ENCODE data around the gene IGFBP6.

IGFBP6 gene

DNA sequence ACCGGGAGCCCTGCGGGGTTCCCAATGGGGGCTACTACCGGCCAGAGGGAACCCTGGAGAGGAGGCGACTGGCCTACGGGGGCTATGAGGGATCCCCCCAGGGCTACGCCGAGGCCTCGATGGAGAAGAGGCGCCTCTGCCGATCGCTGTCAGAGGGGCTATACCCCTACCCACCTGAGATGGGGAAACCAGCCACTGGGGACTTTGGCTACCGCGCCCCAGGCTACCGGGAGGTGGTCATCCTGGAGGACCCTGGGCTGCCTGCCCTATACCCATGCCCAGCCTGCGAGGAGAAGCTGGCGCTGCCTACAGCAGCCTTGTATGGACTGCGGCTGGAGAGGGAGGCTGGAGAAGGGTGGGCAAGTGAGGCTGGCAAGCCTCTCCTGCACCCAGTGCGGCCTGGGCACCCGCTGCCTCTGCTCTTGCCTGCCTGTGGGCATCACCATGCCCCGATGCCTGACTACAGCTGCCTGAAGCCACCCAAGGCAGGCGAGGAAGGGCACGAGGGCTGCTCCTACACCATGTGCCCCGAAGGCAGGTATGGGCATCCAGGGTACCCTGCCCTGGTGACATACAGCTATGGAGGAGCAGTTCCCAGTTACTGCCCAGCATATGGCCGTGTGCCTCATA, 37.9 kb upstream of the IGFBP6 start:
- no peak for DNase-seq (ENCODE audit: low read depth)

DNA sequence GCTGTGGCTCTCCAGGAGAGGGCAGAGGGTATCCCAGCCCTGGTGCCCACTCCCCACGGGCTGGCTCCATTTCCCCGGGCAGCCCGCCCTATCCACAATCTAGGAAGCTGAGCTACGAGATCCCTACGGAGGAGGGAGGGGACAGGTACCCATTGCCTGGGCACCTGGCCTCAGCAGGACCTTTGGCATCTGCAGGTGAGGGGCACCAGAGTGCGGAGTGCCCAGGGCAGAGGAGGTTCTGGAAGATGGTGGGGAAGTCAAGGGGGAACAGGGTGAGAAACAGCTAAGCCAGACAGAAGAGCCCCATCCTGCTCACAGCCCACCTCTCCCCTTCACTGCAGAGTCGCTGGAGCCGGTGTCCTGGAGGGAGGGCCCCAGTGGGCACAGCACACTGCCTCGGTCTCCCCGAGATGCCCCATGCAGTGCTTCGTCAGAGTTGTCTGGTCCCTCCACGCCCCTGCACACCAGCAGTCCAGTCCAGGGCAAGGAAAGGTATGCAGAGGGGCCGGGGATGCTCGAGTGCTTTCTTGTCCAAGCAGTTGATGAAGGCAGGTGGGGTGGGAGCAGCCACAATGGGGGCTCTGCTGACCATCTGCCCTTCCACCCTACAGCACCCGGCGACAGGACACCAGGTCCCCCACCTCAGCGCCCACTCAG, 37.3 kb upstream of the IGFBP6 start:
- no peak for DNase-seq (ENCODE audit: low read depth)

DNA sequence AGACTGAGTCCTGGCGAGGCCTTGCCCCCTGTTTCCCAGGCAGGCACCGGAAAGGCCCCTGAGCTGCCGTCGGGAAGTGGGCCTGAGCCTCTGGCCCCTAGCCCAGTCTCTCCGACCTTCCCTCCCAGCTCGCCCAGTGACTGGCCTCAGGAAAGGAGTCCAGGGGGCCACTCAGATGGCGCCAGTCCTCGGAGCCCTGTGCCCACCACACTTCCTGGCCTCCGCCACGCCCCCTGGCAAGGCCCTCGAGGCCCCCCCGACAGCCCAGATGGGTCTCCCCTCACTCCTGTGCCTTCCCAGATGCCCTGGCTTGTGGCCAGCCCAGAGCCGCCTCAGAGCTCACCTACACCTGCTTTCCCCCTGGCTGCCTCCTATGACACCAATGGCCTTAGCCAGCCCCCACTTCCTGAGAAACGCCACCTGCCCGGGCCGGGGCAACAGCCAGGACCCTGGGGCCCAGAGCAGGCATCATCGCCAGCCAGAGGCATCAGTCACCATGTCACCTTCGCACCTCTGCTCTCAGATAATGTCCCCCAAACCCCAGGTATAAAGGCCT, 36.7 kb upstream of the IGFBP6 start:
- no peak for DNase-seq (ENCODE audit: low read depth)

DNA sequence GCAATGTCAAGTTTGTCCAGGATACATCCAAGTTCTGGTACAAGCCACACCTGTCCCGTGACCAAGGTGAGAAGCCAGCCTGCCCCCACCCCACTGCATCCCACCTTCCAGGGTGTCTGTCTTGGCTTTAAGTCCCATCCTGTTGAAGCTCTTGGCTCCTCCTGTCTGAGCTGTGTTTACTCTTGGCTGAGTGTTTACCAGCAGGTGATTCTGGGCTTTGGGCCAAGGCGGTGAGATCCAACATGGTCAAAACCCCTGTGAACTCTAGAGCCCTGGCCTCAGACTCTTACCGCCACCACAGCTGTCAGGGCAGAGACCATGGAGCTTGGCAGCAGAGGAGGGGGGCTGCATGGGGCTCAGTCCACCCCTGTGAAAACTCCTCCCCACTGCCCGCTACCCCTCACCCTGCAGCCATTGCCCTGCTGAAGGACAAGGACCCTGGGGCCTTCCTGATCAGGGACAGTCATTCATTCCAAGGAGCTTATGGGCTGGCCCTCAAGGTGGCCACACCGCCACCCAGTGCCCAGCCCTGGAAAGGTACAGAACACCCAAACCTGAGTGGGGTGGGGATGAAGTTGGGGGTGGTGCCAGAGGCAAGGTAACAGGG, 36.0 kb upstream of the IGFBP6 start:
- DNase-seq (ENCODE audit: low read depth) = no peak

DNA sequence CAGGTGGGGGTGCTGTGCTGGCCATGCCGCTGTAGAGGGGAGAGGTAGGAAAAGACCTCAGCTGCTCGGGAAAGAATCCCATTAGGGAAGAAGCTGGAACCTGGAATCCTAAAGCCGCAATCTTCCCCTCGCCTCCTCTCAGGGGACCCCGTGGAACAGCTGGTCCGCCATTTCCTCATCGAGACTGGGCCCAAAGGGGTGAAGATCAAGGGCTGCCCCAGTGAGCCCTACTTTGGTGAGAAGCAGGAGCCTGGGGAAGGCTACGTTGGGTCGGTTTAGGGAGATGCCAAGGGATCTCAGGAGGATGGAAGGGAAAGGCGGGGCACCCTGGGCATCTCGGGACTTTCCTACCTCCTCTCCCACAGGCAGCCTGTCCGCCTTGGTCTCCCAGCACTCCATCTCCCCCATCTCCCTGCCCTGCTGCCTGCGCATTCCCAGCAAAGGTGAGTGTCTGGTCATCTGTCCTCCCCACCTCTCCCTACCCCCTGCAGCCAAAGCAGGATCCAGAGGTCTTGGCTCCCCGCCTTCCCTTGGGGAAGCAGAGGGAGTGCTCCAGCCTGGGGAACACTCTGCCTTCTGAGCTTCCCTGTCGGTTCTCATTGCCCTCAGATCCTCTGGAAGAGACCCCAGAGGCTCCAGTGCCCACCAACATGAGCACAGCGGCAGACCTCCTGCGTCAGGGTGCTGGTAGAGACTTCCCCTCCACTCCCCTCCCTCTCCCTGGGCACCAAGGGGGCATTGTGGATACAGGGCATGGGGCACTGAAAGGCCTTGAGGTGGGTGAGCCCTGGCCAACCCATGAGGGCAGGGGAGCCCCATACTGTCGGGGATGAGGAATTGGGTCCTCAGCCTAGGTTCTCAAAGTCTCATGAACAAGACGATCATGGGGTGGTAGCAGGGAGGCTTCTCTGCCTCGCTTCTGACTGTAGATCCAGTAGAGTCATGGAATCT, 35.2 kb upstream of the IGFBP6 start:
- no peak for DNase-seq (ENCODE audit: low read depth)

DNA sequence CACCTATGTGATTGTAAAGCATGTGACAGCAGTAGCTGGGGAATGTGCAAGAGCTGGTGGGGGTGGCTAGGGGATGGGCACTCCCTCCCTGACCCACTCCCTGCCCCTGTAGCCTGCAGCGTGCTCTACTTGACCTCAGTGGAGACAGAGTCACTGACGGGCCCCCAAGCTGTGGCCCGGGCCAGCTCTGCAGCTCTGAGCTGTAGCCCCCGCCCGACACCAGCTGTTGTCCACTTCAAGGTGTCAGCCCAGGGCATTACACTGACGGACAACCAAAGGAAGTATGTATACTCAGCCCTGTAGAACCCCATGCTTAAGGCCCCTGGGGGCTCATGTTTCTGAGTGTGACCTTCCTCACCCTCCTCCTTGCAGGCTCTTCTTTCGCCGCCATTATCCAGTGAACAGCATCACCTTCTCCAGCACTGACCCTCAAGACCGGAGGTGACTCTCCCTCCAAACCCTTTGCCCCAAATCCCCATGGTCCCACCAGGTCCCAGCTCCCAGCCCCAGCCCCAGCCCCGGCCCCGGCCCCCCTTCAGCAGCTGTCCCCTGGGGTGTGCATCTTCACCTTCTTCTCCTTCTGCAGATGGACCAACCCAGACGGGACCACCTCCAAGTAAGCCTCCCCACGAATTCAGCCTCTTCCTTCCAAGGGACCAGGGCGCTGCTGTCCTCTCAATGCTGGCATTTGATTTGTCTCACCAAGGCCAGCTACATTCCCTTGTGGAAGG, 34.3 kb upstream of the IGFBP6 start:
- no peak for DNase-seq (ENCODE audit: low read depth)

DNA sequence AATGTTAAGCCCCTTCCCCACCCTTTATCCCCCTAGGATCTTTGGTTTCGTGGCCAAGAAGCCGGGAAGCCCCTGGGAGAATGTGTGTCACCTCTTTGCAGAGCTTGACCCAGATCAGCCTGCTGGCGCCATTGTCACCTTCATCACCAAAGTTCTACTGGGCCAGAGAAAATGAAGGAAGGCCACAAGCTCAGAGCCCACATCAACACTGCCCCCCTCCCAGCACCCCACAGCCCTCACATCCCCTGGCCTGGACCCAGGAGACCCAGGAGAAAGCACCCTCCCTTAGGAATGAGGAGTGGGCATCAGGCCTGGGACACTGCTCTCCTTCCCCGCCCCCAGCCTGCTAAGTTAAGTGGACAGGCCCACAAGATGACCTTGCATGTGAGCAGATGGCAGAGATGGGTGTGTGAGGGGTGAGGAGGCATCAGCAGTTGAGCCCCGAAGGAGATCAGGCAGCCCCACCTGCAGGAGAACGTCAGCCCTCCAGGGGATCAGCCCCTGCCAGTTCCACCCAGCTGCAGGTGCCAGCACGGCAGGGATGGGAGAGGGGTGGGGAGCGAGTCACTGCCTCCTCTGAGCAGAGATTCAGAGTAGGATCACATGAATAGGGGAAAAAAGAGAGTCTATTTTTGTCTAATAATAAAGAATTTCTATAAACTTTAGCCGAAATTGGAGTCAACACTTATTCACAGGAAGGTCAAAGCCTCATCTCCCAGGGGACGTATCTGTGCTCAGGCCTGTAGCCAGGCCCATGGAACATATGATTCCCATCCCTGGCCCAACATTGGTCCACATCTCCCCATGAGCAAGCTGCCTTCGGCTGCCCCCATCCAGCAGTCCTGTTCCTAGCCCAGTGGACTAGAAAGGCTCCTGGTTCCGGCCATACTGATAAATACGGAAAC, 33.5 kb upstream of the IGFBP6 start:
- DNase-seq (ENCODE audit: low read depth) = no peak

DNA sequence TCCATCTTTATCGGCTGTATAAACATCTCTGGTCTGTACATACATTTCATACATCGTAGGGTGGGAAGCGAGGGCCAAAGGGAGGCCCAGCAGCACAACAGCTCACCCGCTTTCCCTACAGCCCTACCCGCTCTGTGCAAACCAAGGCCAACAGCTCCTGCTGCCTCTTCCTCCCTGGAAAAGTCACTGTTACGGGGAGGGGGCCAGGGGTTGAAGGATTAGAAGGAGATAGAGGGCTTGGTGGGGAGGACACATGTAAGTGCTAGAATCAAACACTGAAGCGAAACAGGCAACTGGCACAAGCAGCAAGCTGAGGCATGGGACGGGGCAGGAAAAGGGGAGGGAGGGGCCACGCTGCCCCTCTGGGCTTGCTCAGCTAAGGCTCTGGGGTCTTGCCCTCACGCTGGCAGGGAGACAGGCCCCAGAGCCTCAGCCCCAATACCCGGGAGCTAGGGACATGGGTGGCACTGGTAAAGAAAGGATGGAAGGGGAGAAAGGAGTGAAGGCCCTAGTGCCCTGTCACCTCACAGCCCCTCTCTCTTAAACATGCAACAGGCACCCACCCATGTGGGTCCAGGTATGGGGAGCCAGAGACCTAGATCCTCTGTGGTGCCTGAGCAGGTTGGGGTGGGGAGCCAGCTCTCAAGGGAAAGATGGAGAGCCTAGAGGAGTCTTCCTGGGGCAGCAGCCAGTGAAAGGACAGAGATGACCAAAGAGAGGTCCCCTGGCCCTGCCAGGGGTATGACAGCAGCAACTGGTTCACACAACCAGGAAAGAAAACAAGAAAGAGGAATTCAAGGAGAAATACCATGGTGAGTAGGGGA, 32.6 kb upstream of the IGFBP6 start:
- DNase-seq (ENCODE audit: low read depth) = no peak

DNA sequence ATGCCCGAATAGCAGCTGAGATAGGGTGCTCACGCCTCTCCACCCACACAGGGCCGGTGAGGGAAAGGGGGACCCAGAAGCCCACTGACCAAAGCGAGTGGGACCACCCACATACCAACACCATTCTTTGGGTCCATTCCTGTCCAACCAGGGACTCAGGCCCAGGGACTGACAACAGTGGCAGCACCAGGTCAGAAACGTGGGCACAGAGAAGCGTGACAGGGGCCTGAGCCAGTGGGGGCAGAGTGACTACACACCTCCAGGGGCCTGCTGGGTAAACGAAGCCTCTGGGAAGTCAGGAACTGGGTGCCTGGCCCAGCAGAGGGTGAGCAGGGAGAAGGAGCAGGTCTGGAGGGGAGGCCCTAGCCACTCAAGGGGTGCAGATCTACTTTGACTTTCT, 32.0 kb upstream of the IGFBP6 start:
- DNase-seq (ENCODE audit: low read depth) = no peak

DNA sequence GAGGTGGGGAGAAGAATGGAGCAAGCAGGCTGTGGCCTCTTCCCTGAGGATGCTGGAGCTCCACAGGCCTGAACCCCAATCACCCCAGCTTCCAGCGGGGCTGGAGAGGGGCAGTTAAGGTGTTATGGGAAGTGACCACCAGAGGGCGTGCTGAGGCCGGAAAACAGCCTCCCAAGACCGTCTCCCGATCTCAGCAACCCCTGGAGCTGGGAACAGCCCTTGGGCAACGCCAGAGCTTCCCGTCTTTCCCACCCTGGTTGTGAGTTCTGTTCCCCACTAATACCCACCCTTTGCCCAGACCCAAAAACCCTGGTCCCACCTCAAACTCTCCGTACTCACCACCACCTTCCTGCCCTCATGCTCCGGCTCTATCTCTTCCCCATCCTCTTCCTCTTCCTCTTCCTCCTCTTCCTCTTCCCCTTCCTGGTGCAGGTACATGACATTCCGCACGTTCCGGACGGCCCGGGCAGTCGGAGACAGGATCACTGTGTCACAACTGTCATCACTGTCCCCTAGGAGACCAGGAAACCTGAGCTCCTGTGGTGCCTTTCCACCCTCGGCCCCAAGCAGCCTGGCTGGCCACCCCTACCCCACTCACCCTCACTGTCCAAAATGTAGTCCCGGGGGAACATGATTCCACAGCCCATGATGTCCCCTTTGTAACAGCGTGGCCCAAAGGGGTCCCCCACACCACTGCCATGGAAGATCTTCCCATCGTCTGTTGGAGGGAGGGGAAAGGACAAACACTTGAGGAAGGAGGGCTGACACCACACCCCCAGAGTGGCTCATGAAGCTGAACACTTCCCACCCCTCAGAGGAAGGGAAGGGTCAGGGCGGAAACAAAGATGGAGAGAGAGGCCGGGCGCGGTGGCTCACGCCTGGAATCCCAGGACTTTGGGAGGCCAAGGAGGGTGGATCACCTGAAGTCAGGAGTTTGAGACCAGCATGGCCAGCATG, 31.2 kb upstream of the IGFBP6 start:
- DNase-seq (ENCODE audit: low read depth) = peak; percentile 72

DNA sequence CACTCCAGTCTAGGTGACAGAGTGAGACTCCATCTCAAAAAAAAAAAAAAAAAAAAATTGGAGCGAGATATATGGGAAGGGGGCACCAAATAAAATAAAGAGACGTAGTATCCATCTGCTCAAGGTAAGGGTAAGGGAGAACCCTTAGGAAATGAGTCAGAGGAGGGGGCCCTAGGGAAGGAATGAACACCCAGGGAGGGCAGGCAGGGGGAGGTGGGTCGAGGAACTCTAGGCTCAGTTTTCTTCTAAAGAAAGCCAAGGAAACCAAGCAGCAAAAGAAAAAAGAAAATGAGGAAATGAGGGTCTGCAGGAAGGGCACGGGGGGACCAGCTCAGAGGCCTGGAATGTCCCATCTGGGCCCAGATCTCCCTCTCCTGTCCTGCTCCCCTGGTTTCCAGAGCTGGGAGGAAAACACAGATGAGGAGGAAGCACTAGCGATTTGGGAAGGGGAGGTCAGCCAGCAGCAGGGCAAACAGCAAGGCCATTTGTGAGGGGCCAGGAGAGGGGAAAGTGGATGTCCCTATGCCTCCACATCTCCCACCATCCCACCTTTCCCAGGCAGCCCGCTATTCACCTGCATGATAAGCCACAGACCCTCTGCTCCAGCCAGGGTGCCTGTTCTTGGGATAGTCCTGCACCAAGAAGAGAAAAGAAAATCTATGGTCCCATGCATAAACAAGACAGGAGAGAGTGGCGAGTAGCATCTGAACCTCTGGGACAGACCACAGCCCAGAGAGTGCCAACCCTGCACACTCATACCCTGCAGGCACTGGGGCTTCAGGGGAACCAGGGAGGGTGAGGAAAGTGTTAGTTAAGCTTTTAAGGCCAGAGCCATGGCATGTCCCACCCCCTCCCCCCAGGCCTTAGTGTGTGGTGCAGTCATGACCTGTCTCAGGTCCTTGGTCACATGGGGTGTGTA, 30.1 kb upstream of the IGFBP6 start:
- DNase-seq (ENCODE audit: low read depth) = no peak

DNA sequence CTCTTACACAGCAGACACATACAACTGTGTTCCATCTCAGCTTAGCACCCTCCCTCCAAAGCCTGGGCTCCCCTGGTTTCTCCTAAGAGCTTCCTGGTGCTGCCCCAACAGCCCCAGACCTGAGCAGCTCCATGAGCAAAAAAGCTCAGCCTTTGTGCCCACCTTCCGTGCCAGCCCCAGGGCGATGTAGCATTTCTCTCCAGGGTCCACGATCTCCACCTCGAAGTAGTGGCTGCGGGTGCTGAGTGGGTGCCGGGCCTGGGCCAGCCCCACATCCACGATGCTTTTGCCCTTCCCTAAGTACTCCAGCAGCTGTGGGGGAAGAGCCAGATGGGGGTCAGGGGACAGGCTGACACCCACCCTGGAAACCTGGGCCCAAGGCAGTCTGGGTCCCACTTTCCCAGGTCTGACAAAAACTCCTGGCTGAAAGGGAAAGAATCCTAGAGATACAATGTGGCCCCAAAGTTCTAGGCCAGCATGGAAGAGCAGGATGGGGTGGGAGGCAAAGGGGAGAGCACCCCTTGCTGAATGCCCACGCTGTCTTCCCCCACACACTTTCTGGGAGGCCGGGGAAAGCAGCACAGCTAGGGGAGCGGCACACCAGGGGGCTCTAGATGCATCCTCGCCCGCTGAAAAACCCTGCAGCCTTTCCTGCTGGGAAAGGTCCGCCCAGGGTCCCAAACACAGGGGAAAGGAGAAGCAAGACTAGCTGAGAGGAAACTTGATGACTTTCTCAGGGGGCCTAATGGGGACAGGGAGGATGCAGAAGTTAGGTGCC, 29.3 kb upstream of the IGFBP6 start:
- no peak for DNase-seq (ENCODE audit: low read depth)

DNA sequence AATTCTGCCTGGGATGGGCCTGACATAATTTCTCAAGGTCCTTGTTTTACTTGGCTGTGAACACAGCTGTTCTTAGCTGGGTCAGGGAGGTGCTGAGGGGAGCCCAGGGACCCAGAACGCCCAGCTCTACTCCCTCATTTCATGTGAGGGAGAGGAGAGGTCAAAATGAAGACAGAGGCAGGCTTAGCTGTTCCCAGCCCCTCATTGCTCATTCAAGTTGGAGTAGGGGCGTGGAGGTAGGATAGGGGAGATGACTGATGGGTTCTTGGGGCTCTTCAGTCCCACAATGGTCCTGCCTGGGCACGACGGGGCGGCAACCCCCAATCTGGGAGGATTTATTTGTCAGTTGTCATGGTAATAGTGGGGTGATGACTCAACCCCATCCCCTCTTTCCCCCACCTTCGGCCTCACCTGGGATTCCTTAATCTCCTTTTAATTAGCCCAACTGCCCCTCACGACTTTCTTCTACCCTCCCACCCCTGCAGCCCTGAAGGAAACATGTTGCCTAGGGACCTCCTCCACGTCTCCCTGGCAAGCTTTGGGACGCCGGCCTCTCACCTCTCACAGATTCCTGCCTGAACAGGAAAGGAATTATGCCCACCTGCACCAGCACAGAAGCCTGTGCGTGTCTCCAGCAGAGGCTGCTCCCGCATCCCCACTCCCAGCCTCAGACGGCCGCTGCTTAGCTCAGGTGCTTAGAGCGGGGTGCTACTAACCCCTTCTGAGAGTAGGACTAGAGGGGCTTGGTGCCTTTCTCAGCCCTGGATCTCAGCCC, 28.5 kb upstream of the IGFBP6 start:
- no peak for DNase-seq (ENCODE audit: low read depth)

DNA sequence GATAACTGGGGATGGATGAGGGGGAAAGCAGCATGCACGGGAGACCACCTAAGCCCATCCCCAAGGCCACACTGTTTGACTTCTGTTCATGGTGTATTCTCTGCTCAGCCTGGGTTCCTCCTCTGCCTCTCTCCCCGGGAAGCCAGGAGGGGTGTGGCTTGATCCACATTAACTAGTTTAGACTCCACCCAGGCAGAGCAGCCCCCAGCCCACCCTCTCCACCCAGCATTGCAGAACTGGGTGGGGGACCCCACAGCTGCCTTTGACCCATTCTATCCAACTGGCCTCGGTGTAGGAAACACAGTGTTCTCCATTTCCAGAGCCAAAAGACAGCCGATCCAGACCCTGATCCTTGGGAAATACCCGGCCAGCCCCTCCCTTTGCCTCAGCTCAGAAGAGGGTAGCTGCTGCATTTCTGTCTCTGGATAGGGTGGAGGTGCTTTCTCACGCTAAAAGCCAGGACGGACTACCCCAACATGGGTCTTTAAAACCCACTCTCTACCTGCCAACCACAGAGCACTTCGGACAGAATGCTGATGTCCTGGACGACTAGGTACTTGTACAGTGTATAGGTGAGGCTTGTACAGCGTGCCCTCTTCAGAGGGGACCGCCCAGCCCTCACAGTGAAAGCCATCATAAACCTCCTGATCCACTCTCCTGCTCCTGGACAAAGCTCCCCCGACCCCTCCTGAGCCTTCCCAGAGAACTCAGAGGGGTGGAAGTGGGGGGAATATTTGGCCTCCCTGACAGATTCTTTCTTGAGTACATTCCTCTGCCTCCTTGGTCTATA, 27.7 kb upstream of the IGFBP6 start:
- no peak for DNase-seq (ENCODE audit: low read depth)
